Measurements from ENCODE around the gene NACC1. TPM values are rescaled to one million over a fixed set of nuclear protein-coding genes. Genes with fewer than 3 reads are reported as not detected.

Gene NACC1
- total and polyA plus RNA-seq, 2 of the 13 experiments (the other 11 are each of a cell fraction or from before 2014, with no cell fraction given) = 31.8 to 42.3 TPM

GRCh38 chr19:13150187-13150930 is 32.3 kb downstream of the NACC1 start, which contains the start of the genes IER2 and STX10 (continued):
- no peak for TF ChIP-seq TEF (CRISPR knock-in tag; IDR thresholded peaks at IDR 0.05)
- peak; percentile 81 for TF ChIP-seq HCFC1 (IDR thresholded peaks at IDR 0.05; ENCODE audit: low read depth, low read length)
- 0 out of 2 replicates have a peak, but pooled peaks have one; percentile 22 for TF ChIP-seq ZNF780A (CRISPR knock-in tag; IDR thresholded peaks at IDR 0.05)
- no peak for TF ChIP-seq PREB (CRISPR knock-in tag; IDR thresholded peaks at IDR 0.05)
- peak; percentile 66; the same call in 1 of the 2 replicates for TF ChIP-seq AHDC1 (CRISPR knock-in tag; IDR thresholded peaks at IDR 0.05; ENCODE audit: borderline replicate concordance)
- no peak for TF ChIP-seq E2F5 (CRISPR knock-in tag; conservative IDR thresholded peaks at IDR 0.05)
- TF ChIP-seq ZNF724P (CRISPR knock-in tag; IDR thresholded peaks at IDR 0.05; ENCODE audit: borderline replicate concordance) = no peak
- no peak for TF ChIP-seq JARID2 (CRISPR knock-in tag; IDR thresholded peaks at IDR 0.05; ENCODE audit: insufficient replicate concordance)
- no peak; the same call in 1 of the 2 replicates for TF ChIP-seq ZNF564 (CRISPR knock-in tag; IDR thresholded peaks at IDR 0.05)
- peak; percentile 61 for TF ChIP-seq NCOA2 (CRISPR knock-in tag; IDR thresholded peaks at IDR 0.05)
- TF ChIP-seq ZNF224 (CRISPR knock-in tag; IDR thresholded peaks at IDR 0.05) = no peak
- no peak for TF ChIP-seq ZNF800 (CRISPR knock-in tag; IDR thresholded peaks at IDR 0.05)
- TF ChIP-seq ZNF570 (CRISPR knock-in tag; IDR thresholded peaks at IDR 0.05; ENCODE audit: borderline replicate concordance) = no peak
- TF ChIP-seq MAX (IDR thresholded peaks at IDR 0.05) = peak; percentile 82
- TF ChIP-seq MTA1 (CRISPR knock-in tag; IDR thresholded peaks at IDR 0.05; ENCODE audit: borderline replicate concordance) = peak; percentile 74; the same call in 1 of the 2 replicates
- TF ChIP-seq ZNF256 (CRISPR knock-in tag; conservative IDR thresholded peaks at IDR 0.05) = no peak; the same call in 1 of the 2 replicates
- TF ChIP-seq FOSL1 (CRISPR knock-in tag; IDR thresholded peaks at IDR 0.05; ENCODE audit: borderline replicate concordance) = no peak
- no peak for TF ChIP-seq KDM6A (CRISPR knock-in tag; IDR thresholded peaks at IDR 0.05; ENCODE audit: low read depth)

All from HepG2 (cell line).